Skin of body (tissue), 2 donors: ENCODE results near the gene NACAD. TPM values are rescaled to one million over a fixed set of nuclear protein-coding genes. Genes with fewer than 3 reads are reported as not detected.

Source experiments
- DNase-seq: peaks from one replicate; lab custom pipeline; 2025; lab: John Stamatoyannopoulos, UW
- total RNA-seq: library from RNA; depleted of rRNA; stranded (reverse); fragments of >200 nt; gene quantifications from one replicate; pipeline ENCODE4 v1.2.3, GENCODE V29; 2014

Gene NACAD
- total RNA-seq, 1 donor from 2014 or later, result 1.4 TPM

- DNase-seq, result no peak
Measured at GRCh38 chr7:45092100-45092930, 3.5 kb upstream of the NACAD start.

GRCh38 chr7:45089341-45089891 lies 647 bp upstream of the NACAD start:
- no peak for DNase-seq

GRCh38 chr7:45088146-45088701 lies 545 bp downstream of the NACAD start:
- DNase-seq, result no peak

GRCh38 chr7:45087301-45088145 lies 1.2 kb downstream of the NACAD start:
- DNase-seq, result no peak

- DNase-seq, result no peak
Measured at GRCh38 chr7:45086331-45087065, 2.3 kb downstream of the NACAD start.

GRCh38 chr7:45085619-45086200 lies 3.1 kb downstream of the NACAD start:
- no peak for DNase-seq

GRCh38 chr7:45084901-45085618 lies 3.7 kb downstream of the NACAD start:
- no peak for DNase-seq

GRCh38 chr7:45084336-45084735 lies 4.4 kb downstream of the NACAD start:
- DNase-seq, result no peak

GRCh38 chr7:45082831-45083331 lies 5.9 kb downstream of the NACAD start:
- DNase-seq, result no peak

- no peak for DNase-seq
Measured at GRCh38 chr7:45082031-45082830, 6.5 kb downstream of the NACAD start.

GRCh38 chr7:45081670-45081974 lies 7.1 kb downstream of the NACAD start:
- no peak for DNase-seq

GRCh38 chr7:45080958-45081669 lies 7.7 kb downstream of the NACAD start:
- DNase-seq, result no peak

- DNase-seq, result no peak
Measured at GRCh38 chr7:45080265-45080957, 8.4 kb downstream of the NACAD start.

GRCh38 chr7:45078125-45078681 lies 10.6 kb downstream of the NACAD start:
- DNase-seq, result no peak

GRCh38 chr7:45077579-45077978 lies 11.2 kb downstream of the NACAD start:
- no peak for DNase-seq

GRCh38 chr7:45076946-45077345 lies 11.8 kb downstream of the NACAD start:
- DNase-seq, result no peak
